Germinal center (tissue), 1 donor: ENCODE data around the gene PLEKHA8.
A peak's percentile ranks its signal among the peaks of the same experiment; 100 is the strongest.

Experiments used
- DNase-seq: peaks from one replicate; pipeline ENCODE4 v3.0.0; 2012; ENCODE audit warnings: mixed read lengths, low spot score

The PLEKHA8 gene, protein sequence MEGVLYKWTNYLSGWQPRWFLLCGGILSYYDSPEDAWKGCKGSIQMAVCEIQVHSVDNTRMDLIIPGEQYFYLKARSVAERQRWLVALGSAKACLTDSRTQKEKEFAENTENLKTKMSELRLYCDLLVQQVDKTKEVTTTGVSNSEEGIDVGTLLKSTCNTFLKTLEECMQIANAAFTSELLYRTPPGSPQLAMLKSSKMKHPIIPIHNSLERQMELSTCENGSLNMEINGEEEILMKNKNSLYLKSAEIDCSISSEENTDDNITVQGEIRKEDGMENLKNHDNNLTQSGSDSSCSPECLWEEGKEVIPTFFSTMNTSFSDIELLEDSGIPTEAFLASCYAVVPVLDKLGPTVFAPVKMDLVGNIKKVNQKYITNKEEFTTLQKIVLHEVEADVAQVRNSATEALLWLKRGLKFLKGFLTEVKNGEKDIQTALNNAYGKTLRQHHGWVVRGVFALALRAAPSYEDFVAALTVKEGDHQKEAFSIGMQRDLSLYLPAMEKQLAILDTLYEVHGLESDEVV

DNA sequence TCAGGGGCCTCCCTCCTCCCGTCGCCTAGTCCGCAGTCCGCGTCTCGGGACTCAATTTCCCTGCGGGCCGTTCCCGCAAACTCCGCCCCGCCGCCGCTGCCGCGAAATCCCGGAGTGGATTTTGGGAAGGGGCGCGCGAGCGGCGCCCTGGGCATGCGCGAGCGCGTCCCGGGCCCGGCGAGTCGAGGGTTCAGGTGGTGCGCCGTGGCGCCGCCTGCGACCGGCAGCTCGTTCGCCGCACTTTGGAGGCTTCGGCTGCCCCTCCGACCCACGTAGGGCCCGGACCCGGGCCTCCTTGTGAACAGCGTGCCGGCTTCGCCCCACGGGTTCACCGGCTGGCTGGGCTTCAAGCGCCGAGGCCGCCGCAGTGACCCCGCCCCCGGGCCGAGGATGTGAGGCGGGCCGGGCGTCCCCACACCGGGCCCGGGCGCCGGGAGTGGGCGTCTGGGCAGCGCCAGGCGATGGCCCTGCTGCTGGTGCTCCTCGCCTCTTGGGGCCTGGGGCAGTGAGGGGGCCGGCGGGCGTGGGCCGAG lies at the start of gene PLEKHA8:
Gene PLEKHA8, plus strand, starts transcription at position 197 of the 533 bp plus-strand sequence. CDS start 351 bp downstream, outside the sequence.
- peak; percentile 92 for DNase-seq

DNA sequence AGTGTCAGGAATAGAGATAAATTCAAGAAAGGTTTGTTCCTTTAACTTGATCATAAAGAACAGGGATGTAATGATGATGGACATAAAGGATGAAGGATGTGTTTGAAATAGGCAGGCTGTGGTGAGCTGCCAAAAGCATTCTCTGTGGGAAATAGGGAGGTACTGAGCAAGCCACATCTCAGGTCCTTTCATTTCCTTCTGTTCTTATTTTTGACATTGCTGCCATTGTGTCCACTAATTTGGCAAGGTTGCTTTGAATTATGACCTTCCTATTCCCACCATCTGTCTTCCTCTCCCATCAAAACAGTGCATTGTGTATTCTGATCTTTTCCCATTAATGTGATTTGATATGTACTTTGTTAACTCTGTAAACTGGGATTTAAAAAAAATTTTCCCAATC lies 48.1 kb upstream of the PLEKHA8 start:
- no peak for DNase-seq

DNA sequence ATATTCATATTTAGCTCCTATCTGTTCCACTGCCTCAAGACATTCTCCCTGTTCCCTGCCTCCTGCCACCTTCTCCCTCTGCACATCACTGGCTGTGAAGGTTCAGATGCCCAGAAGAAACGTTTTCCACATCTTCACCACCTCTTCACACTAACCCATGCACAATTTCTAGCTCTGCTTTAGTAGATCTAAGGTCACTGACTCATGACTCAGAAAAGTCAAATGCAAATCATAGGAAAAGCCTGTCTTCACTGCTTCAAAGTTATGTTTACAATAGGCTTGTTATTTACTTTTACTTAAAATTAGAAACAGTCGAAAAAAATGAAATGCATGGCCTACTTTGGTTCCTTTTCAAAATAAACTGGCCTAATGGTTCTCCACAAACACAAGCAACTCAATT lies 41.1 kb upstream of the PLEKHA8 start:
- peak; percentile 54 for DNase-seq

DNA sequence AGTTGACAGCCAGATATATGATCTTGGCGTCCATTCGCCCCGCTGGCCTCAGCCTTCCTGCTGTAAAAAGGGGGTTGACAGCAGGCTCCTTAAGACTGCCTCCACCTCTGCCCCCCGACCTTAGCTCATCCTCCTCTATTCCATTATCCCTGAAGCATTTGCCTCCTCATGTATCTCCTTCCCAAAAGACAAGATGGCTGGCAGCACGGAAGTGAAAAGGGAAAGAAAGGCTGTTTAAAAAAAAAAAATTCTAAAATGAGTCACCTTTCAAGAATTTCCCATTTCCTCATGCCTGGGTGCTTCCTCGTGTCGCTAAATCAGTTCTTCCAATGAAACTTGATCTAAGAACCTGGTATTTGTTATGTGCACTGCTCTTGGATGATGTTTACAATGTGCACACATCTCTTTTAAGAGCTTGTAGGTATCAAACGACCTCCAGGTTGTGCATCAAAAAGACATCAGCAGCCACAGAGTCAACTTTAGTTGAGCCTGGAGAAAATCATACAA lies 40.3 kb upstream of the PLEKHA8 start:
- DNase-seq, result peak; percentile 33

DNA sequence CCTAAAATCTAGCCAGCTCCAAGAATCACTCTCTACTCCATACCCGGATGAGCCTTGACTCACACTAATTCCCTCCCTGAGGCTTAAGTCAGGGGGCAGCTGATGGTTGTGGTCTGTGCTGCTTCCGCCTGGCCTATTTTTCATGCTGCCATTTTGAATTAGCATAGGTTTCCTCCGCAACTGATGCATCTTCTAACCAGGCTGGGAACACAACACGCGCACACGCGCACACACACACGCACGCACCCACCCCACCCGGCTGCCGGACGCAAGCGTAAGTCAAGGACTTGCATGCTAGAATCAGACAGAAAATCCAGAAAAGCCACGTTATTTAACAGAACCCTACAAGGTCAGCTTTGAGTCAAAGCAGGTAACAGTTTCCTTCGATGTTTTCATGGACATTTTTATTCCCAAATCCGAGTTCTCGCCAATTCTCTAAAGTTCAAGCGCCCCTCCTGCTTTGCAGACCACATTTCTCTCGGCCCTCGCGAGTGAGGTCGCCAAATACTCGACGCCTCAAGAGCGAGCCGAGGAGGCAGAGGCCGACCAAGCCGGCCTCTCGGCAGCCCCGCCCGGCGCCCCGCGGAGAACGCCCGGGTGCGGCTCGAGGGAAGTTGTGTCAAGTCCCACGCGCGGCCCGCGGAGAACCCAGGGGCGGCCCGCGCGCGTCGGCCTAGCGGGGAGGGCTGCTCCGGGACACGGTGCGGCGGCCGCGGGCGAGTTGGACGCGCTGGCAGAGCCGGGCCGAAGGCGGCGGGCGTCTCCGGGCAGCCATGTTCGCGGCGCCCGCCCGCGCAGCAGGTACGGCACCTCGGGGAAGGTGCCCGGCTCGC lies 39.6 kb upstream of the PLEKHA8 start:
- DNase-seq, result peak; percentile 58

DNA sequence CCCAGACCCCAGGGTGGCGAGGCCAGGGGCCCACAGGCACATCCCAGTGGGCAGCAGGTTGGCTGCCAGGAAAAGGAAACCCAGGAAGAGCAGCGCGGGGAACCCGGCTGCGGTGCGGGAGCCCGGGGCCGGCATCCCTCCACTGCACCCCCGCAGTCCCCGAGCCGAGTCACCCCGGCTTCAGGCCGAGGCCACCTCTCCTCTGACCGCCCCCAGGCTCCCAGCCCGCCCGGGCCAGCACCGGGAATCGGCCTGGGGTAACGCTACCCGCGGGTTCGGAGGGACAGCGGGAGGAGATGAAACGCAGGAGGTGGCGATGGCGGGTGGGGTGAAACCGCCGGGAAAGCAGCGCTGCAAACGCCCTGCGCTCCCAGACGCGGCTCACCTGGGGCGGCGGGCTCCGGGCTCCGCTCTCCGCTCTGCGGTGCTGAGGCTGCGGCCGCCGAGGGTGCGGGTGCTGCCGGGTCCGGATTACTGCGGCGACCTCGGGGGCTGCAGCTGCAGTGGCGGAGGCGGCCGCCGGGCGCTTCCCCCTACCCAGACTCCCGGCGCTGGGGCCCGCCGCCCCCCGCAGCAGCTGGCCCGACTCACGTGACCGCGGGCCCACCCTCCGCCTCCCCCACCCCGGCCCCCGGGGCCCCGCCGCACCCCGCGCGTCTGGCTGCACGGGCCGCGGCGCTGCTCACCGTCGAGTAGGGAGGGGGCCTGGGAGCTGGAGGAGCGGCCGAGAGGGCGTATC lies 38.8 kb upstream of the PLEKHA8 start, which contains the start of gene SCRN1:
Gene SCRN1, minus strand, starts transcription at position 545 of the 739 bp plus-strand sequence. CDS start 20,734 bp downstream, outside the sequence.
- DNase-seq, result peak; percentile 83

DNA sequence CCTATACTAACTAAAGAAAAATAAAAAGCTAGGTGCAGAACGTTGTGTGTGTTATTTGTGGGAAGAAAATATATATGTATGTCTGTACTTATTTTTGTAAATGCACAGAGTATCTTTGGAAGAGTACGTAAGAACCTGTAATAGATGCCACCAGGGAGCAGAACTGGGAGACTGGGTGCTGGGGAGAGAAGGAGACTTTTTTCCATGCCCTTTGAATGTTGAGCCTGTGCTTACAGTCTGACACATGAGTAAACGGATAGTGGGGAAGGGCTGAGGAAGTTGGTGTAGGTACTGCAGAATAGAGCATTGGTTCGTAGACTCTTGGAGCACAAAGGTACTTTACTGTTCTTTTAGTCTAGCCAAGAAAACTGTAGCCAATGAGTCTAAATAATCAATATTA lies 37.3 kb upstream of the PLEKHA8 start:
- no peak for DNase-seq

DNA sequence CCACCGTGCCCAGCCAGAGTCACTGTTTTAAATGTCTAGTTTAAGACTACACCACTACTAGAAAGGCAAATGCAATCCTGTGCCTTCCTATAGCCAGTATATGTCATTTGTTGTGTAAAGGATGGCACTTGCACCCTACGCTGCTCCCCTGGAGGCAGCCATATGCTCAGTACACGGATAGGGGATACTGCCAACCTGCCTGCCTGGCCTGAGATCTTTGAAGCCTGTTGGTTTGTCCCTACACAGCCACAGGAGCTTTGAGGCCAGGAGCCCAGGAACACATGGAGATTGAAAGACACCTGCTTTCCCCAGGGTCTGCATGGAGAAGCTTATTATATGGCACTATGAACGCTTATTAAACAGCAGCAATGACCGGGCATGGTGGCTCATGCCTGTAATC lies 36.3 kb upstream of the PLEKHA8 start:
- DNase-seq, result no peak

DNA sequence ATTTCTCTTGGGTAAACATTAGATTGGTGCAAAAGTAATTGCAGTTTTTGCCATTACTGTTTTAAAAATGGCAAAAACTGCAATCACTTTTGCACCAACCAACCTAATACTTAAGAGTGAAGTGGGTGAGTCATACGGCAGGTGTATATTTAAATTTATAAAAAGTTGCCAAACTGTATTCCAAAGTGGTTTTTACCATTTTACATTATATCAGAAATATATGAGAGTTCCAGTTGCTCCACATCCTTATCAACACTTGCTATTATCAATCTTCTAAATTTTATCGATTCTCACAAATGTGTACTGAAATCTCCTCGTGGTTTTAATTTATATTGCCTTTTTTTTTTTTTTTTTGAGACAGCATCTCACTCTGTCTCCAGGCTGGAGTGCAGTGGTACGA lies 35.1 kb upstream of the PLEKHA8 start:
- no peak for DNase-seq

DNA sequence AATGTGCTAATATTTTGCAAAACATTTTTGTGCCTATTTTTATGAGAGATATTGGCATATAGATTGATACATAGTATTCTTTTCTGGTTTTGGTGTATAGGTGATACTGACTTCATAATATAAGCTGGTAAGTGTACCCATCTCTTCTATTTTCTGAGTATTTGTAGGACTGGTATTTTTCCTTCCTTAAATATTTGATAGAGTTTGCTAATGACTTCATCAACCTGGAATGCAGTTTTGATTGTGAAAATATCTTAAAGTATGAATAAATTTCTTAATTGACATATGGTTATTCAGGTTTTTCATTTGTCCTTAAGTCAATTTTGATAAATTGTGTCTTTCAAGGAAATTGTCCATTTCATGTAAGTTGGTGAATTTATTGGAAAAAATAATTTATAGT lies 32.6 kb upstream of the PLEKHA8 start:
- DNase-seq, result no peak

DNA sequence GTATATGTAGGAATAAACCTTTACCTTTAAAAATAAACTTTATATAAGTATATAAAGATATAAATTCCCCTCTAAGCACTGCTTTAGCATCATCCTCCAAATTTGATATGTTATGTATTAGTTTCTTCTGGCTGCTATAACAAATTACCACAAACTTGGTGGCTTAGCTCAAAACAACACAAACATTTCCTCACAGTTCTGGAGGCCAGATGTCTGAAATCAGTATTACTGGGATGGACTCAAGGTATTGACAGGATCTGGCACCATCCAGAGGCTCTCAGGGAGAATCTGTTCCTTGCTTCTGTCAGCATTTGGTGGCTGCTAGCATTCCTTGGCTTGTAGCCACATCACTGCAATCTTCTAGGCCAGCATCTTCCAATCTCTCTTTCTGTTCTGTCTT lies 31.9 kb upstream of the PLEKHA8 start:
- no peak for DNase-seq

DNA sequence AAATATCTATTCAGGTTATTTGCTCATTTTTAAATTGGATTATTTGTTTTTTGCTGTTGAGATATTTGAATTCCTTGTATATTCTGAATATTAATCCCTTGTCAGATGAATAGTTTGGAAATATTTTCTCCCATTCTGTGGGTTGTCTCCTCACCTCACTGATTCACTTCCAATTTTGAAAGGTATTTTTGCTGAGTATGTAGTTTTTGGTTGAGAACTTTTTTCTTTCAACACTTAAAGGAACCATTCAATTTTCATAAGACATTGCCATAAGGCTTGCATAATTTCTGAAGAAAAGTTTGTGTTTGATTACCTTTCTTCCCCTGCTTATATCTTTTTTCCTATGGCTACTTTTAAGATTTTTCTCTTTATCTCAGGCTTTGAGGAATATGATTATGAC lies 29.7 kb upstream of the PLEKHA8 start:
- DNase-seq, result no peak

DNA sequence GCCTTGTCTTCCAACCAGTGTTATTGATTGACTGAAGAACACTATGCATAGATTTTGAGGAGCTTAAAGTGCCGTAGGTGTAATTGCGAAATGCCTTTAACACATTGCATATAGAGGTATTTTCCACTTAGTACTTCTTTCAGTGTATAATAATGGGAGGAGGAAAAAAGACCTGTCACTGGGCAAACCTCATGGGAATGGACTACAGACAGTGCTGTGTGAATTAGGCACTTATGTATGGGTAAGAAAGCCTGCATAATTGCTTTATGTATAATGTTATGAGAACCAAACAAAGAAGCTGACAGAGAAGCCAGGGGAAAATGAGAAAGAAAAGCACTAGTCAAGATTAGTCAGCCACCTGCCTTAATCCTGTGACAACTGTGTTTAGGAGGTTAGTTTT lies 26.2 kb upstream of the PLEKHA8 start:
- DNase-seq, result no peak

DNA sequence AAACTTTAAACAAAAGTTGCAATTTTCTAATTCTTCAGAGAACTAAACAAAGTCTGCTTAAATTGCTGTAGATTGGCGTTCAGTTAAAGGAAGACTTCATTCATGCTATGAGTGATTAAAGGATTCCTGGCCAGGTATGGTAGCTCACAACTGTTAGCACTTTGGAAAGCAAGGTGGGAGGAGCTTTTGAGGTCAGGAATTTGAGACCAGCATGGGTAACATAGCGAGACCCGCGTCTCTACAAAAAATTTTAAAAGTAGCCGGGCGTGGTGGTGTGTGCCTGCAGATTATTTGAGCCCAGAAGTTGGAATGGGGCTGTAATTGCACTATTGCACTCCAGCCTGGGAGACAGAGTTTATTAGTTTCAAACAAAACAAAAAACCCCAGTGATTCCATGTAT lies 25.1 kb upstream of the PLEKHA8 start:
- DNase-seq, result no peak

DNA sequence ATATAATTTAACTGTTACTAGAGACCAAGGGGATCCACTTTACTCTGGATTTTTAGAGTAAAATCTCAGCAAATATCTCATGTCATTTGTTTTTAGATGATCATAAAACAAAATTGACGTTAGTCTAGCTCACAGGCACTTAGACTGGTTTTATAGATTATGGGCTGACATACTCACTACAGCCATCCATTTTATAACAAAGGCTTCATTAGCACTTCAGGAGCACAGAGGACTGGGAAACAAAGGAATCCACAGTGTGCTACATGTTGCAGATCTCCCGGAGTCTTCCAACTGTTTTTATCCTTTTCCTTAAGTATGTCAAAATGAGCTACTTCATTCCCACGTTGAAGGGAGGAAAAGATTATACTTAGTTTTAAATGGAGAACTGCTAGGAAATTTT lies 22.7 kb upstream of the PLEKHA8 start:
- no peak for DNase-seq

DNA sequence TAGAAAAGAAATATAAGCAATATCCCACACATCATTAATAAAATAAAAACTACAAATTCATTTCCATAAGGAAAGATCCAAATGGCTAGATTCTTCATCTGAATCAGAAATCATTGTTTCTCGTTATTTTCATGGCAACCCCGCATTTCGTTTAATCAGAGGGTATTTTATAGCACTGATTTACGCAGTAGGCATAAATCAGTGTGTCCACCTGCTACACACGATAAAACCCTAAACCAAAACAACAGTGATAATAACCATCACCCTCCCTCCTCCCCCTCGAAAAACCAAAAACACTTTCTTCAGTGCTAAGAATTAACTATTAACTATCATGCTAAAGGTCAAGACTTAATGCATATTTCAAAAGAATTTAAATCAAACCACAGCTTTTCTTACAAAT lies 18.2 kb upstream of the PLEKHA8 start:
- no peak for DNase-seq

DNA sequence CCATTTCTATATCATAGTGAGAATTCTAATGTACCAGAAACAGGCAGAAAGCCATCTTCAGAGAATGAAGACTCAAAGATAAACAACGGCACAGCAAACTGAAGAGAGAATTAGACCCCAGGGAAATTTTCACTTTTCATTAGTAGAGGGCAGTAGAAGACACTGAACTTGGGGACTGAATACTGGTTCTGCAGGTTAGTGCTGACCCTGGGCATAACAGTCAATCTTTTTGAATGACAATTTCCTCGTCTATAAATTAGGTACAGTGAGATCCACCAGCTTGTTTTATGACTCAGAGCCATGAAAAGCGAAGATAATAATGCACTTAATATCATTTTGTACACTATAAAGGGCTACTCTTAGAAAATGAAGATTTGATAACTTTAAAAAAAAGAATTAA lies 15.5 kb upstream of the PLEKHA8 start:
- DNase-seq, result no peak

DNA sequence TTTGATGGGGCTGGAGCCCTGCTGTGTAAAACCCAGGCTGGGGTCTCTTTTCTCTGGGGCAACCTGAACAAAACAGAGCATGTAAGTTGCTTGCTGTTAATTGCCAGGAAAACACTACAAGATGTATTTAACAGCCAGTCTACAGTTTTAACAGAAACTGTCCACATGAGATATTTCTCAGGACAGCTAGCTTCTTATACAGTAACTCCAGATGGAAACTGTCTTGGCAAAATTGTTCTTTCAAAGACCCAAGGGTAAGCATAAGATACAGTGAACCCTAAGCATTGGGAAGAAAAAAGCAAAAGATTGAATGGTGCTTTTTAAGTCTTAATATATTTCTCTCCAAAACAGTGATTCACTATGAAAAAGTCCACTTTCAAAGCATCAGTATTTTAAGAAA lies 9.8 kb upstream of the PLEKHA8 start:
- DNase-seq, result no peak

DNA sequence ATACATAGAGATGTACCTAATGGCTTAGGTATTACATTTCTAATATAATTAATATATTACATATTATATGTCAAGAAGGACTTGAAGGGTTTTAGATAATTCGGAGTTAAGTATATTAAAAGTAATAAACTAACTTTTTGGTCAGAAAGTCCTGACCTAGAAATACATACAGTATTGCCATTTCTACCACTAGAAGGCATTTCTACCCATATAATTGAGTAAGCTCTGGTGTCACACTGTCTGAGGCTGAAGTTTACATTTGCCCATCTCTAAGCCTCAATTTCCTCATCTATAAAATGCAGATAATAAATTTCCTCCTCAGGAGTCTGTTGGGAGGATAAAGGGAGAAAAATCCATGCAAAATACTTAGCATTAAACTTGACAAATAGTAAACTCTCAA lies 8.8 kb upstream of the PLEKHA8 start:
- no peak for DNase-seq

DNA sequence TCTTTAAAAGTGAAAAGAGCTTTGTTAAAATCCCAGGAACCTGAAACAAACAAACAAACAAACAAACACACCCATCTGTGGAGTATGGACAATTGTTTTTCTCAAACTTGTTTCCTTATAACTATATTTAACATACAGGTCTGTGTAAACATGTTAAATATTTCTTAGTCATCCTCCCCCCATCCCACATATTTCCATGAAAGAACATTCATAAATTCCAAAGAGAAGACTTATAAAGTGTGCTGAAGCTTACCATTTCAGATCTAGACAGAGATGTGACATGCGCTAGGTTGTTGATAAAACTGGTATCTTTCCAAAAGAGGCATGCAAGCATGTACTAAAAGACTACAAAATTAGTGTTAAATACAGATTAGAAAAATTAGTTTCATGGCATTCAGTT lies 8.3 kb upstream of the PLEKHA8 start:
- DNase-seq, result no peak

DNA sequence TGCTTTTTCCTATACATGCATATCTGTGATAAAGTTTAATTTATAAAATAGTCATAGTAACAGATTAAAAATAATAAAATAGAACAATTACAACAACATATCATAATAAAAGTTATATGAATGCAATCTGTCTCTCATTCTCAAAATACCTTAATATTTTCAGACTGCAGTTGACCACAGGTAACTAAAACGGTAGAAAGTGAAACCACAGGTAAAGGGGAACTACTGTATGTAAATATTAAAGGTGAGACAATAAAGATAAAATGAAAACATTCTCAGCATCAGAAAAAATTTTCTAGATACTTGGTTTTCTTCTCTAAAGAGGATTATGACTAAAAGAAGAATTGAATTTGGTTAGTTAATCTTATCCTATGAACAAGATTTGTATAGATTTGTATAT lies 7.7 kb upstream of the PLEKHA8 start:
- DNase-seq, result no peak

DNA sequence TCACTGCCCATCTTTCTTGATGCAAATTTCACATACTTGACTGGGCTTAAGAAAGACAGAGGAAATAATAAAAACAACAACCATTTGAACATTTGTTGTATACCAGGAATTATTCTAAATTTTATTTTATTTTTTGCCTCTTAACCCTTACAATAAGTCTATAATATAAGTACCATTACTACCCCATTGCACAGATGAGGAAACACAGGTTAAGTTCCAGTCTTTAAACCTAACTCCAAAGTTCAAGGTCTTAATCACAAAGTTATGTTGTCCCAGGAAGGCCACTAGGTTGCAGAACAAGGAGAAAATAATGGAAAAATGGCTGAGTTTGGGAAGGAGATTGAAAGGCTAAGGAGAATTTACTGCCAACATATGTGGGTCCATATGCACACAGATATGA lies 5.2 kb upstream of the PLEKHA8 start:
- DNase-seq, result no peak
